DMS153 (cell line): ENCODE data around the gene C1orf94.
A peak's percentile ranks its signal among the peaks of the same experiment; 100 is the strongest.

Experiments
- DNase-seq: peaks from one replicate; lab custom pipeline; 2025; lab: John Stamatoyannopoulos, UW

Gene C1orf94

GRCh38 chr1:34176830-34177603, at the start of gene C1orf94:
Gene C1orf94 (plus strand): TSS chr1:34176907. CDS start chr1:34177790, 883 bp downstream.
- DNase-seq, result no peak

GRCh38 chr1:34127006-34128000, 49.4 kb upstream of the C1orf94 start:
- DNase-seq, result no peak

- DNase-seq, result no peak
Observed at GRCh38 chr1:34128186-34128889, 48.4 kb upstream of the C1orf94 start.

GRCh38 chr1:34129630-34130029, 47.1 kb upstream of the C1orf94 start:
- no peak for DNase-seq

- no peak for DNase-seq
Observed at GRCh38 chr1:34130306-34130705, 46.4 kb upstream of the C1orf94 start.

GRCh38 chr1:34131396-34132160, 45.1 kb upstream of the C1orf94 start:
- DNase-seq, result no peak

GRCh38 chr1:34132161-34132420, 44.6 kb upstream of the C1orf94 start:
- no peak for DNase-seq

- no peak for DNase-seq
Observed at GRCh38 chr1:34137411-34137810, 39.3 kb upstream of the C1orf94 start.

GRCh38 chr1:34140011-34140676, 36.6 kb upstream of the C1orf94 start:
- DNase-seq, result no peak

GRCh38 chr1:34143975-34144374, 32.7 kb upstream of the C1orf94 start:
- DNase-seq, result no peak

GRCh38 chr1:34144766-34145165, 31.9 kb upstream of the C1orf94 start:
- DNase-seq, result no peak

- peak; percentile 76 for DNase-seq
Observed at GRCh38 chr1:34147301-34147700, 29.4 kb upstream of the C1orf94 start.

- DNase-seq, result no peak
Observed at GRCh38 chr1:34149501-34149900, 27.2 kb upstream of the C1orf94 start.

- DNase-seq, result no peak
Observed at GRCh38 chr1:34153246-34153645, 23.5 kb upstream of the C1orf94 start.

GRCh38 chr1:34155860-34156259, 20.8 kb upstream of the C1orf94 start:
- DNase-seq, result no peak

- no peak for DNase-seq
Observed at GRCh38 chr1:34156739-34157138, 20.0 kb upstream of the C1orf94 start.

GRCh38 chr1:34162852-34163766, 13.6 kb upstream of the C1orf94 start:
- peak; percentile 75 for DNase-seq

- DNase-seq, result peak; percentile 17
Observed at GRCh38 chr1:34163792-34164731, 12.6 kb upstream of the C1orf94 start.
